HepG2 (cell line): Measurements from ENCODE around the gene PSMB10. TPM values are rescaled to one million over a fixed set of nuclear protein-coding genes. Genes with fewer than 3 reads are reported as not detected.
A peak's percentile ranks its signal among the peaks of the same experiment; 100 is the strongest.

Experiments used
- CBFB ChIP-seq: sonication (generic); formaldehyde crosslinking; IDR thresholded peaks from 2 replicates; pipeline ENCODE4 v1.4.0; 2020; ENCODE audit warnings: missing genetic modification reagents
- CREB1 ChIP-seq, 2 experiments: fragments of 450-650 bp in 1 of 2; IDR thresholded peaks; 2 replicates each; pipeline ENCODE4 v1.6.1; 2016 to 2017; ENCODE audit warnings: control low read depth in 1 of 2, mild to moderate bottlenecking in 1 of 2, missing compliant biosample characterization in 1 of 2, missing genetic modification characterization in 1 of 2
- EEA1 ChIP-seq: sonication (generic); formaldehyde crosslinking; IDR thresholded peaks from 2 replicates; pipeline ENCODE4 v1.5.1; 2020; ENCODE audit warnings: mild to moderate bottlenecking, missing genetic modification reagents, borderline replicate concordance
- EED ChIP-seq: sonication (generic); formaldehyde crosslinking; IDR thresholded peaks from 2 replicates; pipeline ENCODE4 v1.5.0; 2020; ENCODE audit warnings: mild to moderate bottlenecking, missing genetic modification reagents
- FOSL2 ChIP-seq: sonication (generic); formaldehyde crosslinking; IDR thresholded peaks from 2 replicates; pipeline ENCODE4 v1.4.0; 2020; ENCODE audit warnings: missing genetic modification reagents
- GZF1 ChIP-seq: sonication (generic); formaldehyde crosslinking; IDR thresholded peaks from 2 replicates; pipeline ENCODE4 v1.5.1; 2020; ENCODE audit warnings: mild to moderate bottlenecking, missing genetic modification reagents
- HBP1 ChIP-seq: IDR thresholded peaks from 2 replicates; pipeline ENCODE4 v1.6.1; 2016; ENCODE audit warnings: low read depth, control low read depth
- HIVEP1 ChIP-seq: sonication (generic); formaldehyde crosslinking; IDR thresholded peaks from 2 replicates; pipeline ENCODE4 v1.4.0; 2020; ENCODE audit warnings: mild to moderate bottlenecking, missing genetic modification reagents
- HMG20B ChIP-seq: conservative IDR thresholded peaks from 2 replicates; pipeline ENCODE4 v1.6.1; 2016; ENCODE audit warnings: missing genetic modification reagents, missing compliant biosample characterization
- HNF1B ChIP-seq: sonication (generic); formaldehyde crosslinking; IDR thresholded peaks from 2 replicates; pipeline ENCODE4 v1.5.1; 2020; ENCODE audit warnings: mild to moderate bottlenecking, moderate library complexity, missing genetic modification reagents
- JUND ChIP-seq: sonication (generic); formaldehyde crosslinking; IDR thresholded peaks from 2 replicates; pipeline ENCODE4 v1.8.0; 2022; ENCODE audit warnings: mild to moderate bottlenecking, missing genetic modification reagents
- MED8 ChIP-seq: sonication (generic); formaldehyde crosslinking; IDR thresholded peaks from 2 replicates; pipeline ENCODE4 v1.8.1; 2023; ENCODE audit warnings: mild to moderate bottlenecking, missing genetic modification reagents; ENCODE audit not compliant: insufficient replicate concordance
- TIGD3 ChIP-seq: sonication (generic); formaldehyde crosslinking; IDR thresholded peaks from 2 replicates; pipeline ENCODE4 v1.5.1; 2020; ENCODE audit warnings: mild to moderate bottlenecking, missing genetic modification reagents, borderline replicate concordance
- TOPORS ChIP-seq: sonication (generic); formaldehyde crosslinking; IDR thresholded peaks from 2 replicates; pipeline ENCODE4 v1.8.0; 2023; ENCODE audit warnings: mild to moderate bottlenecking, missing genetic modification reagents
- ZNF235 ChIP-seq: sonication (generic); formaldehyde crosslinking; IDR thresholded peaks from 2 replicates; pipeline ENCODE4 v1.8.1; 2023; ENCODE audit warnings: mild to moderate bottlenecking, missing genetic modification reagents, borderline replicate concordance
- ZNF276 ChIP-seq: sonication (generic); formaldehyde crosslinking; IDR thresholded peaks from 2 replicates; pipeline ENCODE4 v1.4.0; 2020; ENCODE audit warnings: mild to moderate bottlenecking, low read depth, missing genetic modification reagents
- polyA plus RNA-seq, 8 experiments: library from polyadenylated mRNA; depleted of rRNA in 3 of 8; stranded (reverse) in 7 of 8; unstranded in 1 of 8; fragments of >200 nt; fragmentation: Illumina TruSeq in 4 of 8; extraction: Trizol in 4 of 8; gene quantifications; 2 replicates each; pipeline versions ENCODE4 v1.2.1 to v1.2.3, GENCODE V29; 2011 to 2016; ENCODE audit warnings: low read depth in 4 of 8, missing spikeins in 1 of 8, mixed read lengths in 1 of 8; ENCODE audit not compliant: insufficient read depth in 1 of 8
- total RNA-seq, 5 experiments: library from RNA; depleted of rRNA; stranded (reverse); fragments of >200 nt; fragmentation: Illumina TruSeq; extraction: Trizol; gene quantifications; 2 replicates each; pipeline ENCODE4 v1.2.3, GENCODE V29; 2016; ENCODE audit warnings: low read depth in 1 of 5
- TF ChIP-seq, protein P1 (sequence below): sonication (generic); formaldehyde crosslinking; IDR thresholded peaks from 2 replicates; pipeline ENCODE4 v1.4.0; 2020; ENCODE audit warnings: missing genetic modification reagents
- TF ChIP-seq, protein P2 (sequence below): sonication (generic); formaldehyde crosslinking; IDR thresholded peaks from 2 replicates; pipeline ENCODE4 v1.8.0; 2022; ENCODE audit warnings: missing genetic modification reagents, mild to moderate bottlenecking, inconsistent platforms, borderline replicate concordance

The PSMB10 gene
- total and polyA plus RNA-seq, 2 of the 13 experiments (the other 11 are each of a cell fraction or from before 2014, with no cell fraction given) = 12.7 to 65.9 TPM

DNA sequence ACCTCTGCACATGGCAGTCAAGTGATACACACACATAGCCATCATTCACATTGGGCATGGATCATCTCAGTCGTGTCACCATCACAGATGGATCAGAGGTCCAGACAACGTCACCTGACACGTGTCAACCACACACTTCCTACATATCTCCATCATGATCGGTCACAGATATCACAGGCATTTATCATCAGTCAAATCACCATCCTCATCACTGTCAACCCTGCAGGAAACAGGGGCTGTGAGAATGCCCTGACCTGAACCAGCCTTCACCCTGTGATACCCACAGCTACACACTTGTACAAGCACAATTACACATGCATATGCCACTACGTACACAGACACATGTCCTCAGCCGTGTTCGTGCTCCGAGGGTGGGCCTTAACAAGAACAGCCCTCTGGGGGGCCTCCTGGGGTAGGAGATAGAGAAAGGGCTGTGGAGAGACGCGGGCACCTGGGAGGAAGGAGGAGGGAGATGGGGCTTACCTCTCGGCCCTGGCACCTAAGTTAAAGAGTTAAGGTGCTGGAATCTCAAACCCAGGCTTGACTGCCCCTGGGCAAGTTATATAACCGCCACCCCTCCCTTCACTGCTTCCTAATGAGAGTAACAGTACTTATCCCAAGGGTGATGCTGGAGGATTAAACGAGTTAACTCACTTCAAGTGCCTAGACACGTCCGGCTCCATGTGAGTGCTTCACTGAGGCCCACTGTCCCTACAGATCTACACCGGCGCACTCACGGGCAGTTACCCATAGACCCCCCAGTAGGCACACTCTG lies 30.7 kb upstream of the PSMB10 start (continued):
- TF ChIP-seq, protein P1, sequence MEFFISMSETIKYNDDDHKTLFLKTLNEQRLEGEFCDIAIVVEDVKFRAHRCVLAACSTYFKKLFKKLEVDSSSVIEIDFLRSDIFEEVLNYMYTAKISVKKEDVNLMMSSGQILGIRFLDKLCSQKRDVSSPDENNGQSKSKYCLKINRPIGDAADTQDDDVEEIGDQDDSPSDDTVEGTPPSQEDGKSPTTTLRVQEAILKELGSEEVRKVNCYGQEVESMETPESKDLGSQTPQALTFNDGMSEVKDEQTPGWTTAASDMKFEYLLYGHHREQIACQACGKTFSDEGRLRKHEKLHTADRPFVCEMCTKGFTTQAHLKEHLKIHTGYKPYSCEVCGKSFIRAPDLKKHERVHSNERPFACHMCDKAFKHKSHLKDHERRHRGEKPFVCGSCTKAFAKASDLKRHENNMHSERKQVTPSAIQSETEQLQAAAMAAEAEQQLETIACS = 0 out of 2 replicates have a peak, but pooled peaks have one; percentile 16
- TF ChIP-seq MED8 (CRISPR knock-in tag) (peak; percentile 33), GZF1 (CRISPR knock-in tag) (0 out of 2 replicates have a peak, but pooled peaks have one; percentile 26), FOSL2 (CRISPR knock-in tag) (no peak; the same call in 1 of the 2 replicates), EED (no peak), HIVEP1 (CRISPR knock-in tag) (0 out of 2 replicates have a peak, but pooled peaks have one; percentile 29), HNF1B (peak; percentile 64; the same call in 1 of the 2 replicates), JUND (CRISPR knock-in tag) (0 out of 2 replicates have a peak, but pooled peaks have one; percentile 5), ZNF276 (0 out of 2 replicates have a peak, but pooled peaks have one; percentile 4), TIGD3 (peak; percentile 37; the same call in 1 of the 2 replicates), HBP1 (peak; percentile 18; the same call in 1 of the 2 replicates), HMG20B (CRISPR knock-in tag) (no peak), CBFB (CRISPR knock-in tag) (no peak; the same call in 1 of the 2 replicates), CREB1 (IDR thresholded peaks at IDR 0.05) (peak; percentile 80), CREB1 (CRISPR knock-in tag; IDR thresholded peaks at IDR 0.05) (no peak), TOPORS (0 out of 2 replicates have a peak, but pooled peaks have one; percentile 24), ZNF235 (CRISPR knock-in tag) (0 out of 2 replicates have a peak, but pooled peaks have one; percentile 50), EEA1 (CRISPR knock-in tag) (0 out of 2 replicates have a peak, but pooled peaks have one; percentile 47)
- TF ChIP-seq, protein P2, sequence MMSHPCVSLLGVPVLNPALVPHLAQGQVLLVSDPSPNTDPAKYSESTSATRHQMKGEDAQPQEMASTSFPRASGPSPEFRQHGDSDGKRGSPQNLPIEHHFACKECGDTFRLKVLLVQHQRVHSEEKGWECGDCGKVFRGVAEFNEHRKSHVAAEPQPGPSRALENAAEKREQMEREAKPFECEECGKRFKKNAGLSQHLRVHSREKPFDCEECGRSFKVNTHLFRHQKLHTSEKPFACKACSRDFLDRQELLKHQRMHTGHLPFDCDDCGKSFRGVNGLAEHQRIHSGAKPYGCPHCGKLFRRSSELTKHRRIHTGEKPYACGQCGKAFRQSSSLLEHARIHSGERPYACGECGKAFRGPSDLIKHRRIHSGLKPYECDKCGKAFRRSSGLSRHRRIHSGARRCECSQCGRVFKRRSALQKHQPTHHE = 0 out of 2 replicates have a peak, but pooled peaks have one; percentile 12
